ENCODE measurements around the gene MAP4K4. TPM values are rescaled to one million over a fixed set of nuclear protein-coding genes. Genes with fewer than 3 reads are reported as not detected.

The MAP4K4 gene
- total RNA-seq, 3 donors from 2014 or later: 26.4 to 54.6 (median 34.2) TPM

GRCh38 chr2:101710036-101710435, 12.5 kb downstream of the MAP4K4 start:
- DNase-seq (no peak), ATAC-seq (peak; percentile 17)
- intact Hi-C loops (cut with DNase I, micrococcal nuclease): no loop called here
- no peaks in the 10 kb centered on the region for H3K9me3 ChIP-seq
- TF ChIP-seq CTCF (IDR thresholded peaks at IDR 0.05): no peak
- no peaks in the 10 kb centered on the region for H3K36me3 ChIP-seq (ENCODE audit: low read depth)
- no peak overlapping the region for H3K4me3 ChIP-seq
- no peaks in the 10 kb centered on the region for H3K4me1 ChIP-seq (ENCODE audit: low read depth)

GRCh38 chr2:101710471-101711318, 13.2 kb downstream of the MAP4K4 start:
- H3K4me3 ChIP-seq: no peak overlapping the region
- H3K36me3 ChIP-seq (ENCODE audit: low read depth): no peaks in the 10 kb centered on the region
- no peaks in the 10 kb centered on the region for H3K9me3 ChIP-seq
- intact Hi-C loops (cut with DNase I, micrococcal nuclease): no loop called here
- ATAC-seq (peak; percentile 54), DNase-seq (no peak)
- H3K4me1 ChIP-seq (ENCODE audit: low read depth): no peaks in the 10 kb centered on the region
- TF ChIP-seq CTCF (IDR thresholded peaks at IDR 0.05): no peak

- intact Hi-C loops (cut with DNase I, micrococcal nuclease): no loop called here
- no peak for TF ChIP-seq CTCF (IDR thresholded peaks at IDR 0.05)
- ATAC-seq (no peak), DNase-seq (no peak)
- H3K4me3 ChIP-seq: no peak overlapping the region
- H3K36me3 ChIP-seq (ENCODE audit: low read depth): no peaks in the 10 kb centered on the region
- H3K9me3 ChIP-seq: no peaks in the 10 kb centered on the region
- H3K4me1 ChIP-seq (ENCODE audit: low read depth): no peaks in the 10 kb centered on the region
Observed at GRCh38 chr2:101714118-101714517, 16.6 kb downstream of the MAP4K4 start.

- ATAC-seq: peak; percentile 87
- DNase-seq: peak in 2 of 3 donors; percentile 28 to 74
- no peak for TF ChIP-seq CTCF (IDR thresholded peaks at IDR 0.05)
- Histone ChIP-seq H3K36me3 (ENCODE audit: low read depth) (no peaks in the 10 kb centered on the region), H3K9me3 (no peaks in the 10 kb centered on the region), H3K4me3 (no peak overlapping the region), H3K4me1 (ENCODE audit: low read depth) (no peaks in the 10 kb centered on the region)
- intact Hi-C loops (cut with DNase I, micrococcal nuclease): no loop called here
Observed at GRCh38 chr2:101717071-101717845, 19.8 kb downstream of the MAP4K4 start.

- no peak overlapping the region for H3K4me3 ChIP-seq
- no peak for TF ChIP-seq CTCF (IDR thresholded peaks at IDR 0.05)
- no peaks in the 10 kb centered on the region for H3K9me3 ChIP-seq
- intact Hi-C loops (cut with DNase I, micrococcal nuclease): no loop called here
- ATAC-seq: no peak
- DNase-seq: no peak
- H3K36me3 ChIP-seq (ENCODE audit: low read depth): no peaks in the 10 kb centered on the region
- H3K4me1 ChIP-seq (ENCODE audit: low read depth): no peaks in the 10 kb centered on the region
Observed at GRCh38 chr2:101718479-101718878, 21.0 kb downstream of the MAP4K4 start.

Measured in mucosa of descending colon (tissue), 3 donors.